LNCaP clone FGC (cell line): Measurements from ENCODE around the gene CASZ1.

ENCODE experiments used
- DNase-seq: peaks from one replicate; pipeline ENCODE4 v3.0.0-alpha.2; 2011; ENCODE audit warnings: low read depth
- H3K4me3 ChIP-seq: 2 replicates; pipeline ENCODE4 v1.5.1; 2011; ENCODE audit warnings: mild to moderate bottlenecking, low read depth, low read length, control low read depth
- CTCF ChIP-seq: IDR thresholded peaks from 2 replicates; pipeline ENCODE4 v1.5.1; 2012; ENCODE audit warnings: mild to moderate bottlenecking; ENCODE audit not compliant: control insufficient read depth, insufficient read depth; ENCODE audit errors: extremely low read depth

The CASZ1 gene

GRCh38 chr1:10629816-10630571 lies 166.5 kb downstream of the CASZ1 start:
- TF ChIP-seq CTCF, result no peak
- DNase-seq, result no peak
- no peak overlapping the region for H3K4me3 ChIP-seq

- no peak for TF ChIP-seq CTCF
- no peak overlapping the region for H3K4me3 ChIP-seq
- no peak for DNase-seq
These were observed 167.2 kb downstream of the CASZ1 start for GRCh38 chr1:10629091-10629815.

- no peak overlapping the region for H3K4me3 ChIP-seq
- TF ChIP-seq CTCF, result no peak
- peak; percentile 88 for DNase-seq
These were observed 167.8 kb downstream of the CASZ1 start for GRCh38 chr1:10628685-10629084.

- no peak overlapping the region for H3K4me3 ChIP-seq
These were observed 169.5 kb downstream of the CASZ1 start for GRCh38 chr1:10626791-10627410.

GRCh38 chr1:10626131-10626731 lies 170.2 kb downstream of the CASZ1 start:
- DNase-seq, result no peak
- no peak overlapping the region for H3K4me3 ChIP-seq

More at GRCh38 chr1:10626791-10627410, 169.5 kb downstream of the CASZ1 start:
- no peak for TF ChIP-seq CTCF
- no peak for DNase-seq

GRCh38 chr1:10625554-10625953 lies 170.9 kb downstream of the CASZ1 start:
- no peak overlapping the region for H3K4me3 ChIP-seq
- no peak for DNase-seq
- TF ChIP-seq CTCF, result no peak

More at GRCh38 chr1:10626131-10626731, 170.2 kb downstream of the CASZ1 start:
- no peak for TF ChIP-seq CTCF
